Liver (tissue), 9 donors: Measurements from ENCODE around the gene TNS3. TPM values are rescaled to one million over a fixed set of nuclear protein-coding genes. Genes with fewer than 3 reads are reported as not detected.

ENCODE experiments used
- DNase-seq: peaks from one replicate; pipeline ENCODE4 v3.0.0-alpha.2; 2017; ENCODE audit warnings: low spot score
- H3K27ac ChIP-seq, 2 donors: one replicate each; pipeline ENCODE4 v1.7.0; 2013; ENCODE audit warnings: inconsistent platforms in 2 of 2, low read length in 2 of 2, control low read depth in 1 of 2, low read depth in 1 of 2, mild to moderate bottlenecking in 1 of 2
- H3K27me3 ChIP-seq, 4 donors: one replicate each; pipeline versions ENCODE4 v1.6.1 to v1.7.0; 2013; ENCODE audit warnings: low read length in 3 of 4, inconsistent platforms in 1 of 4, mild to moderate bottlenecking in 1 of 4, moderate library complexity in 1 of 4; ENCODE audit not compliant: control insufficient read depth in 4 of 4, insufficient read depth in 4 of 4
- H3K36me3 ChIP-seq, 4 donors: one replicate each; pipeline versions ENCODE4 v1.6.1 to v1.7.0; 2013; ENCODE audit warnings: low read length in 3 of 4, mild to moderate bottlenecking in 3 of 4, low read depth in 1 of 4, moderate library complexity in 1 of 4; ENCODE audit not compliant: control insufficient read depth in 4 of 4, insufficient read depth in 3 of 4
- H3K4me1 ChIP-seq, 4 donors: one replicate each; pipeline versions ENCODE4 v1.6.1 to v1.7.0; 2013; ENCODE audit warnings: low read length in 3 of 4, mild to moderate bottlenecking in 3 of 4, moderate library complexity in 1 of 4; ENCODE audit not compliant: control insufficient read depth in 4 of 4, insufficient read depth in 4 of 4
- H3K4me3 ChIP-seq, 3 donors: one replicate each; pipeline versions ENCODE4 v1.6.1 to v1.7.0; 2013; ENCODE audit warnings: low read length in 3 of 3, control low read depth in 1 of 3, low read depth in 1 of 3, mild to moderate bottlenecking in 1 of 3
- H3K9ac ChIP-seq, 2 donors: one replicate each; pipeline ENCODE4 v1.7.0; 2013; ENCODE audit warnings: low read length in 2 of 2, mild to moderate bottlenecking in 2 of 2, moderate library complexity in 2 of 2, control low read depth in 1 of 2, low read depth in 1 of 2
- H3K9me3 ChIP-seq, 4 donors: one replicate each; pipeline versions ENCODE4 v1.6.1 to v1.7.0; 2013; ENCODE audit warnings: low read length in 3 of 4; ENCODE audit not compliant: control insufficient read depth in 4 of 4
- ATF3 ChIP-seq: IDR thresholded peaks from 2 replicates; pipeline ENCODE4 v1.6.1; 2016; ENCODE audit warnings: antibody characterized with exemption
- EGR1 ChIP-seq, 2 donors: IDR thresholded peaks; 2 replicates each; pipeline ENCODE4 v1.6.1; 2016 to 2018; ENCODE audit warnings: antibody characterized with exemption in 2 of 2, low read depth in 2 of 2
- FOXA1 ChIP-seq: IDR thresholded peaks from 2 replicates; pipeline ENCODE4 v1.6.1; 2016; ENCODE audit warnings: antibody characterized with exemption
- GABPA ChIP-seq, 2 donors: IDR thresholded peaks in 1 of 2; conservative IDR thresholded peaks in 1 of 2; 2 replicates each; pipeline ENCODE4 v1.6.1; 2016; ENCODE audit warnings: antibody characterized with exemption in 2 of 2, mild to moderate bottlenecking in 1 of 2, moderate library complexity in 1 of 2
- HNF4A ChIP-seq, 2 donors: conservative IDR thresholded peaks; 2 replicates each; pipeline ENCODE4 v1.6.1; 2016; ENCODE audit warnings: antibody characterized with exemption in 2 of 2, mild to moderate bottlenecking in 2 of 2
- HNF4G ChIP-seq: IDR thresholded peaks from 2 replicates; pipeline ENCODE4 v1.6.1; 2016; ENCODE audit warnings: antibody characterized with exemption
- JUND ChIP-seq, 2 donors: IDR thresholded peaks; 2 replicates each; pipeline ENCODE4 v1.6.1; 2016; ENCODE audit warnings: antibody characterized with exemption in 2 of 2
- NR2F2 ChIP-seq: IDR thresholded peaks from 2 replicates; pipeline ENCODE4 v1.6.1; 2016; ENCODE audit warnings: antibody characterized with exemption
- RAD21 ChIP-seq, 2 donors: IDR thresholded peaks; 2 replicates each; pipeline ENCODE4 v1.6.1; 2016; ENCODE audit warnings: antibody characterized with exemption in 2 of 2, mild to moderate bottlenecking in 2 of 2
- RXRA ChIP-seq, 2 donors: IDR thresholded peaks; 2 replicates each; pipeline ENCODE4 v1.6.1; 2017 to 2018; ENCODE audit warnings: antibody characterized with exemption in 2 of 2, mild to moderate bottlenecking in 1 of 2
- SP1 ChIP-seq: IDR thresholded peaks from 2 replicates; pipeline ENCODE4 v1.6.1; 2018; ENCODE audit warnings: antibody characterized with exemption, mild to moderate bottlenecking
- TAF1 ChIP-seq: conservative IDR thresholded peaks from 2 replicates; pipeline ENCODE4 v1.6.1; 2016; ENCODE audit warnings: antibody characterized with exemption, mild to moderate bottlenecking
- YY1 ChIP-seq: IDR thresholded peaks from 2 replicates; pipeline ENCODE4 v1.6.1; 2016; ENCODE audit warnings: antibody characterized with exemption, mild to moderate bottlenecking
- WGBS: extraction: QIAGEN DNeasy Blood & Tissue Kit; methylation state at CpG from one replicate; pipeline ENCODE4 v1.1.7; 2013; 5-methylcytosine and 5-hydroxymethylcytosine counted together
- polyA plus RNA-seq, 2 donors: library from polyadenylated mRNA; stranded (reverse) in 1 of 2; unstranded in 1 of 2; fragments of 200-250 nt in 1 of 2; fragments of >200 nt in 1 of 2; fragmentation: Nextera tagmentation in 1 of 2; extraction: Ambion mirVana in 1 of 2; gene quantifications; one replicate each; pipeline versions ENCODE4 v1.2.1 to v1.2.3, GENCODE V29; 2013 to 2015
- total RNA-seq, 2 donors: library from RNA; depleted of rRNA; stranded (reverse); fragments of >200 nt; gene quantifications; one replicate each; pipeline ENCODE4 v1.2.3, GENCODE V29; 2014
- TF ChIP-seq, protein P1 (sequence below): IDR thresholded peaks from 2 replicates; pipeline ENCODE4 v1.6.1; 2016; ENCODE audit warnings: antibody characterized with exemption, mild to moderate bottlenecking
- donor health status: healthy.
- donor health status: healthy.
- donor health status: healthy.
- donor health status: healthy.
- donor health status: healthy.

The TNS3 gene
- total and polyA plus RNA-seq, 4 donors, result 16.8 to 100 (median 29.5) TPM

DNA sequence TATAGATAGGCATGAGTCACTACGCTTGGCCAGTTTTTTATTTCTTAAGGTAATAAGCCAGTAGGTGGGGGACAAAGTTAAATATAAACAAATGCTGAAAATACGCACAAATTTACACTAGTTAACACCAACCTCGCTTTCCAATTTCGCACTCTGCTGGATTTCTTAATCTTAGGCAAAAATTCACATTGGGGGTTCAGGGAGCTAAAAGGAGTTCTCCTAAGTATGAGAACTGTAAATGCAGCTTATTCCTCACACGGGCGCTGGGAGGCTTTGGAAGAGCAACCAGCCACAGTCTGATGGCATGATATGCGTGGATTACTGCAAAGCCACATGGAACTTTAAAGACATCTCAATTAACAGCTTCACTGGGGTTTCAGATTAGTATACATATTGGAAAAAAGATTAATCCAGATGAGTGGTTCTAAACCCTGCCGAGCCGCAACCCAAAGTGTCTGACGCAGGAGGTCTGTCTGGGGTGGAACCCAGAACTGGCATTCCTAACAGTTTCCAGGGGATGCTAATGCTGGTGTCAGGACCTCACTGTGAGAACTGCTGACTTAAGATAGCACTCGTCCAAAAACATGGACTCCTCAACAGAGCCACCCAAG, 16.2 kb downstream of the TNS3 start:
- Histone ChIP-seq H3K27ac (no peak overlapping the region), H3K36me3 (no peaks in the 10 kb centered on the region), H3K9me3 (no peaks in the 10 kb centered on the region), H3K4me1 (peaks cover 6 to 42% (median 20%) of the 10 kb centered on the region in 4 donors), H3K4me3 (no peak overlapping the region), H3K9ac (no peak overlapping the region), H3K27me3 (no peaks in the 10 kb centered on the region)
- no peak for DNase-seq
- 91% methylated on average over 11 of the region's 11 CpGs for WGBS
- no peak for TF ChIP-seq RXRA (IDR thresholded peaks at IDR 0.05)
- no peak for TF ChIP-seq YY1
- no peak for TF ChIP-seq TAF1
- no peak for TF ChIP-seq EGR1 (IDR thresholded peaks at IDR 0.05; ENCODE audit: low read depth in 2 of 2)
- TF ChIP-seq HNF4G, result no peak
- no peak for TF ChIP-seq FOXA1
- TF ChIP-seq RAD21 (IDR thresholded peaks at IDR 0.05), result no peak
- no peak for TF ChIP-seq NR2F2
- no peak for TF ChIP-seq ATF3

GRCh38 chr7:47563521-47563920, 18.4 kb downstream of the TNS3 start:
- no peak for DNase-seq

DNA sequence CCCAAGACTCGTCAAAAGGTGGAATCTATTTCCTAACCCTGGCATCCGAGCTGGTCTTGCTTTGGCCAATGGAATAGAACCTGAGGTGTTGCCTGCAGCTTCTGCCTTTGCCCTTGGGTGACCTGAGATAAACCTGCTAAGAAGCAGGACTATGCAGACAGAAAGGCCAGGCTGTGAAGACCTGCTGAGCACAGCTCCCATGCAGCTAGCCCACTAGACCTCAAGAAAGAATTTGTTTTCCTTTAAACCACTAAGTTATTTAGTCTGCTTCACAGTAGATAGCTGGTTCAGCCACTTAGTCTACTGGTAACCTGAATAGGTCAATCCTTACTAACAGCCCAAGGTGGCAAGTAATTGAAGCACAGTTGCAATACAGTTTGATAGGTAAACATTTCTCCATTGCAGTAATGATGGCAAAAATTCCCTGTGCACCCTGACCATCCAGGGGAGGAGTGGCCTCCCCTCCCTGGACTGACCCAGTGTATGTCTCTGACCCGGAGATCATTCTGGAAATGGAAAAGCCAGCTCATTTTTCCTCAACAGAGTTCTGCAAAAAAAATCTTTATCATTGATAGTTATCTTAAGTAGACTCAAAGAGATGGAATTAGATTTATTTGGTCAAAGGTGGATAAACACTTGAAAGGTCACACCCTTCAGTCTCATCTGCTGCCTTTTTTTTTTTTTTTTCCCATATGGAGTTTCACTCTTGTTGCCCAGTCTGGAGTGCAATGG, 20.0 kb downstream of the TNS3 start:
- WGBS, result 64% methylated on average over 3 of the region's 3 CpGs
- peaks cover 0 to 3% (median 3%) of the 10 kb centered on the region in 4 donors for H3K36me3 ChIP-seq
- H3K4me1 ChIP-seq, result peaks cover 0 to 18% (median 3%) of the 10 kb centered on the region in 4 donors
- TF ChIP-seq, protein P1, sequence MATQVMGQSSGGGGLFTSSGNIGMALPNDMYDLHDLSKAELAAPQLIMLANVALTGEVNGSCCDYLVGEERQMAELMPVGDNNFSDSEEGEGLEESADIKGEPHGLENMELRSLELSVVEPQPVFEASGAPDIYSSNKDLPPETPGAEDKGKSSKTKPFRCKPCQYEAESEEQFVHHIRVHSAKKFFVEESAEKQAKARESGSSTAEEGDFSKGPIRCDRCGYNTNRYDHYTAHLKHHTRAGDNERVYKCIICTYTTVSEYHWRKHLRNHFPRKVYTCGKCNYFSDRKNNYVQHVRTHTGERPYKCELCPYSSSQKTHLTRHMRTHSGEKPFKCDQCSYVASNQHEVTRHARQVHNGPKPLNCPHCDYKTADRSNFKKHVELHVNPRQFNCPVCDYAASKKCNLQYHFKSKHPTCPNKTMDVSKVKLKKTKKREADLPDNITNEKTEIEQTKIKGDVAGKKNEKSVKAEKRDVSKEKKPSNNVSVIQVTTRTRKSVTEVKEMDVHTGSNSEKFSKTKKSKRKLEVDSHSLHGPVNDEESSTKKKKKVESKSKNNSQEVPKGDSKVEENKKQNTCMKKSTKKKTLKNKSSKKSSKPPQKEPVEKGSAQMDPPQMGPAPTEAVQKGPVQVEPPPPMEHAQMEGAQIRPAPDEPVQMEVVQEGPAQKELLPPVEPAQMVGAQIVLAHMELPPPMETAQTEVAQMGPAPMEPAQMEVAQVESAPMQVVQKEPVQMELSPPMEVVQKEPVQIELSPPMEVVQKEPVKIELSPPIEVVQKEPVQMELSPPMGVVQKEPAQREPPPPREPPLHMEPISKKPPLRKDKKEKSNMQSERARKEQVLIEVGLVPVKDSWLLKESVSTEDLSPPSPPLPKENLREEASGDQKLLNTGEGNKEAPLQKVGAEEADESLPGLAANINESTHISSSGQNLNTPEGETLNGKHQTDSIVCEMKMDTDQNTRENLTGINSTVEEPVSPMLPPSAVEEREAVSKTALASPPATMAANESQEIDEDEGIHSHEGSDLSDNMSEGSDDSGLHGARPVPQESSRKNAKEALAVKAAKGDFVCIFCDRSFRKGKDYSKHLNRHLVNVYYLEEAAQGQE, result peak; percentile 32
- TF ChIP-seq HNF4A (conservative IDR thresholded peaks at IDR 0.05) (peak; percentile 11 to 48), EGR1 (IDR thresholded peaks at IDR 0.05; ENCODE audit: low read depth in 2 of 2) (peak in 1 of 2 donors; percentile 71), RXRA (IDR thresholded peaks at IDR 0.05) (peak in 1 of 2 donors; percentile 59), SP1 (no peak), YY1 (no peak), JUND (IDR thresholded peaks at IDR 0.05) (peak in 1 of 2 donors; percentile 92), NR2F2 (no peak), RAD21 (IDR thresholded peaks at IDR 0.05) (peak in 1 of 2 donors; percentile 6)
- H3K9me3 ChIP-seq, result no peaks in the 10 kb centered on the region
- H3K27ac ChIP-seq, result no peak overlapping the region
- H3K9ac ChIP-seq, result no peak overlapping the region
- no peaks in the 10 kb centered on the region for H3K27me3 ChIP-seq
- no peak overlapping the region for H3K4me3 ChIP-seq
- DNase-seq, result no peak

More at GRCh38 chr7:47563521-47563920, 18.4 kb downstream of the TNS3 start:
- no peaks in the 10 kb centered on the region for H3K9me3 ChIP-seq
- peaks cover 2 to 34% (median 11%) of the 10 kb centered on the region in 4 donors for H3K4me1 ChIP-seq
- H3K9ac ChIP-seq, result no peak overlapping the region
- WGBS, result 98% methylated on average over 4 of the region's 4 CpGs
- H3K27me3 ChIP-seq, result no peaks in the 10 kb centered on the region
- TF ChIP-seq JUND (IDR thresholded peaks at IDR 0.05) (no peak), HNF4A (conservative IDR thresholded peaks at IDR 0.05) (no peak), GABPA (IDR thresholded peaks at IDR 0.05 in 1 of 2, conservative IDR thresholded peaks at IDR 0.05 in 1 of 2) (no peak), YY1 (no peak)
- no peak overlapping the region for H3K27ac ChIP-seq
- H3K36me3 ChIP-seq, result peaks cover 0 to 3% (median 1%) of the 10 kb centered on the region in 4 donors
- no peak overlapping the region for H3K4me3 ChIP-seq
